ENCODE measurements around the gene LHFPL3. TPM values are rescaled to one million over a fixed set of nuclear protein-coding genes. Genes with fewer than 3 reads are reported as not detected.

Gene LHFPL3
- total RNA-seq, 1 experiment from 2014 or later, result not detected

GRCh38 chr7:104679085-104679484 lies 350.7 kb downstream of the LHFPL3 start:
- H3K9me3 ChIP-seq (ENCODE audit: control insufficient read depth in 1 of 2, insufficient read depth in 1 of 2, low read depth in 1 of 2, low read length in 2 of 2), result no peaks in the 10 kb centered on the region
- no peak for ATAC-seq
- no peaks in the 10 kb centered on the region for H3K4me1 ChIP-seq (ENCODE audit: control insufficient read depth in 1 of 2, insufficient read depth in 2 of 2, low read length in 2 of 2)
- no peak overlapping the region for H3K4me2 ChIP-seq (ENCODE audit: low read length)
- BruUV-seq (replicated peaks), result no TSS peak
- H3K36me3 ChIP-seq (ENCODE audit: control insufficient read depth in 1 of 2, insufficient read depth in 2 of 2, low read length in 2 of 2), result no peaks in the 10 kb centered on the region
- no peaks in the 10 kb centered on the region for H3K79me2 ChIP-seq (ENCODE audit: insufficient read depth, low read length)
- no peak overlapping the region for H3K4me3 ChIP-seq (replicated peaks in 1 of 2; ENCODE audit: low read depth in 1 of 2, low read length in 2 of 2)
- H2AFZ ChIP-seq (ENCODE audit: low read depth, low read length, poor library complexity, severe bottlenecking), result no peak overlapping the region
- no peak for DNase-seq (ENCODE audit: low read depth, low spot score)
- no peak overlapping the region for H3K9ac ChIP-seq (ENCODE audit: low read length)
- RAD21 ChIA-PET (ENCODE audit: low non-redundant PET in 1 of 2, low total read pairs in 2 of 2, uncharacterized antibody in 2 of 2, unreplicated experiment in 2 of 2), result no interaction called here
- H4K20me1 ChIP-seq (ENCODE audit: insufficient read depth), result no peaks in the 10 kb centered on the region
- POLR2A ChIA-PET, result no interaction called here
- no peaks in the 10 kb centered on the region for H3K9me2 ChIP-seq (ENCODE audit: insufficient read depth)
- CTCF ChIA-PET, result no interaction called here
- peaks cover 30% of the 10 kb centered on the region for H3K27me3 ChIP-seq (ENCODE audit: insufficient read depth, low read length)
- no peak overlapping the region for H3K27ac ChIP-seq (ENCODE audit: low read depth, low read length)
- intact Hi-C loops (cut with micrococcal nuclease), result no loop called here
- TF ChIP-seq ZFX (IDR thresholded peaks at IDR 0.05), result no peak
- no peak for TF ChIP-seq EZH2phosphoT487 (IDR thresholded peaks at IDR 0.05; ENCODE audit: borderline replicate concordance)
- no peak for TF ChIP-seq JUND (IDR thresholded peaks at IDR 0.05)
- no peak for TF ChIP-seq SP1 (IDR thresholded peaks at IDR 0.05; ENCODE audit: low read depth)
- TF ChIP-seq, protein P1, sequence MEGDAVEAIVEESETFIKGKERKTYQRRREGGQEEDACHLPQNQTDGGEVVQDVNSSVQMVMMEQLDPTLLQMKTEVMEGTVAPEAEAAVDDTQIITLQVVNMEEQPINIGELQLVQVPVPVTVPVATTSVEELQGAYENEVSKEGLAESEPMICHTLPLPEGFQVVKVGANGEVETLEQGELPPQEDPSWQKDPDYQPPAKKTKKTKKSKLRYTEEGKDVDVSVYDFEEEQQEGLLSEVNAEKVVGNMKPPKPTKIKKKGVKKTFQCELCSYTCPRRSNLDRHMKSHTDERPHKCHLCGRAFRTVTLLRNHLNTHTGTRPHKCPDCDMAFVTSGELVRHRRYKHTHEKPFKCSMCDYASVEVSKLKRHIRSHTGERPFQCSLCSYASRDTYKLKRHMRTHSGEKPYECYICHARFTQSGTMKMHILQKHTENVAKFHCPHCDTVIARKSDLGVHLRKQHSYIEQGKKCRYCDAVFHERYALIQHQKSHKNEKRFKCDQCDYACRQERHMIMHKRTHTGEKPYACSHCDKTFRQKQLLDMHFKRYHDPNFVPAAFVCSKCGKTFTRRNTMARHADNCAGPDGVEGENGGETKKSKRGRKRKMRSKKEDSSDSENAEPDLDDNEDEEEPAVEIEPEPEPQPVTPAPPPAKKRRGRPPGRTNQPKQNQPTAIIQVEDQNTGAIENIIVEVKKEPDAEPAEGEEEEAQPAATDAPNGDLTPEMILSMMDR (IDR thresholded peaks at IDR 0.05 in 2 of 3, conservative IDR thresholded peaks at IDR 0.05 in 1 of 3; ENCODE audit: borderline replicate concordance in 1 of 3, insufficient read depth in 1 of 3, low read depth in 2 of 3, low read length in 2 of 3), result no peak
- no peak for TF ChIP-seq ZNF274 (IDR thresholded peaks at IDR 0.05; ENCODE audit: low read depth, low read length)
- no peak for TF ChIP-seq ZBTB33 (IDR thresholded peaks at IDR 0.05; ENCODE audit: extremely low read depth, insufficient replicate concordance, low read length)
- TF ChIP-seq SRF (IDR thresholded peaks at IDR 0.05; ENCODE audit: low read depth), result no peak
- no peak for TF ChIP-seq POLR2A (IDR thresholded peaks at IDR 0.05; ENCODE audit: borderline replicate concordance, extremely low read depth, insufficient read depth, insufficient read length)
- no peak for TF ChIP-seq RAD21 (IDR thresholded peaks at IDR 0.05; ENCODE audit: low read depth)
